ENCODE results near the gene MPZL1.

- TF ChIP-seq CTCF (conservative IDR thresholded peaks at IDR 0.05; ENCODE audit: low read length) (no peak), EZH2phosphoT487 (IDR thresholded peaks at IDR 0.05; ENCODE audit: borderline replicate concordance, low read depth, low read length) (no peak)
Measured at GRCh38 chr1:167728818-167729410, 7.1 kb downstream of the MPZL1 start.
